BJ (cell line): ENCODE measurements around the gene MED26. TPM values are rescaled to one million over a fixed set of nuclear protein-coding genes. Genes with fewer than 3 reads are reported as not detected.

Experiments
- CTCF ChIA-PET: fragments of 350-600 bp; formaldehyde crosslinking; extraction: SDS; loops from one replicate; lab custom pipeline; 2021; ENCODE audit warnings: antibody characterized with exemption, inconsistent platforms; lab: Yijun Ruan, JAX
- POLR2A ChIA-PET: fragments of 300-600 bp; sonication (Branson Sonifier 250); formaldehyde crosslinking; extraction: SDS; loops from one replicate; lab custom pipeline; 2021; ENCODE audit warnings: antibody characterized with exemption; lab: Charles Lee
- DNase-seq: peaks from one replicate; pipeline ENCODE4 v3.0.0-alpha.2; 2011; ENCODE audit warnings: low read depth
- H3K27me3 ChIP-seq: 2 replicates; pipeline ENCODE4 v1.6.0; 2011; ENCODE audit warnings: low read length; ENCODE audit not compliant: control insufficient read depth, insufficient read depth
- H3K36me3 ChIP-seq: 2 replicates; pipeline ENCODE4 v1.5.1; 2011; ENCODE audit warnings: low read length; ENCODE audit not compliant: control insufficient read depth, insufficient read depth
- H3K4me3 ChIP-seq: 2 replicates; pipeline ENCODE4 v1.5.1; 2011; ENCODE audit warnings: low read depth, mild to moderate bottlenecking, control low read depth, low read length
- polyA plus RNA-seq: library from polyadenylated mRNA; depleted of rRNA; stranded (reverse); fragments of >200 nt; gene quantifications from 2 replicates; pipeline ENCODE4 v1.2.3, GENCODE V29; 2011
- TF ChIP-seq, protein P1 (sequence below): IDR thresholded peaks from 2 replicates; pipeline ENCODE4 v1.5.1; 2011; ENCODE audit warnings: low read depth, mild to moderate bottlenecking, control low read depth, inconsistent platforms, low read length, moderate library complexity; ENCODE audit not compliant: insufficient read depth

The MED26 gene
- polyA plus RNA-seq, 1 experiment: 3.9 TPM

DNA sequence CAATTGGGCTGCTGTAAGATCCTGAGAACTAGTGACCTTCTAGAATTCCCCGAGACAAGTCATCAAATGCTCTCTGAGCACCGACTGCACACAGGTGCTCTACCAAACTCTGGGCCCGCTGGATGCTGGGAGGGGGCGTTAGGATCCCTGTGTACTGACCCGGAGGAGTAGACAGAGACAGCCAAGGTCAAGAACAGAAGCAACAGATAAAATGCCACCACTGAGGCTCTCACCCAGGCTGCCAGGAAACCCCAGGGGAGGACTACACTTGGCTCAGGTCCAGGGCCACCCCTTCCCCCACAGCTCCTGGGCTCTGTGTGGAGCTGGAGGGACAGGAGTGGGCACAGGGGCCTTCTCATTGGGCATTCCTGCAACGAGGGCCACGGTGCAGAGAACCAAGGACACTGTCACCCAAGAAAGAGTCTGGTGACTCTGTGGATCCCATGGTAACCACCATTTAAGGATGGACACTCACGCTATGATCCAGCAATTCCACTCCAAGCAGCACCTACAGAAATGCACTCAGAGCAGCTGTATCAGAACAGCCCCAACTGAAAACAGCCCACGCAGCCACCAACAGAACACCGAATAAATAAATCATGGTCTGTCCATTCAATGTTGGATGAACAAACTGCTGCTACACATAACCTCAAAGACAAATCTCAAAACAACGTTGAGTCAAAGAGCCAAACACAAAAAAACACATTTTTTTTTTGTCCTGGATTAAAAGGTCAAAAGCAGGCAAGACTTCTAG lies 39.0 kb downstream of the MED26 start:
- Histone ChIP-seq H3K27me3 (no peaks in the 10 kb centered on the region), H3K4me3 (no peak overlapping the region), H3K36me3 (0 out of 2 replicates have a peak, but pooled peaks cover 1% of the 10 kb centered on the region)
- no peak for DNase-seq
- POLR2A ChIA-PET: no interaction called here
- TF ChIP-seq, protein P1, sequence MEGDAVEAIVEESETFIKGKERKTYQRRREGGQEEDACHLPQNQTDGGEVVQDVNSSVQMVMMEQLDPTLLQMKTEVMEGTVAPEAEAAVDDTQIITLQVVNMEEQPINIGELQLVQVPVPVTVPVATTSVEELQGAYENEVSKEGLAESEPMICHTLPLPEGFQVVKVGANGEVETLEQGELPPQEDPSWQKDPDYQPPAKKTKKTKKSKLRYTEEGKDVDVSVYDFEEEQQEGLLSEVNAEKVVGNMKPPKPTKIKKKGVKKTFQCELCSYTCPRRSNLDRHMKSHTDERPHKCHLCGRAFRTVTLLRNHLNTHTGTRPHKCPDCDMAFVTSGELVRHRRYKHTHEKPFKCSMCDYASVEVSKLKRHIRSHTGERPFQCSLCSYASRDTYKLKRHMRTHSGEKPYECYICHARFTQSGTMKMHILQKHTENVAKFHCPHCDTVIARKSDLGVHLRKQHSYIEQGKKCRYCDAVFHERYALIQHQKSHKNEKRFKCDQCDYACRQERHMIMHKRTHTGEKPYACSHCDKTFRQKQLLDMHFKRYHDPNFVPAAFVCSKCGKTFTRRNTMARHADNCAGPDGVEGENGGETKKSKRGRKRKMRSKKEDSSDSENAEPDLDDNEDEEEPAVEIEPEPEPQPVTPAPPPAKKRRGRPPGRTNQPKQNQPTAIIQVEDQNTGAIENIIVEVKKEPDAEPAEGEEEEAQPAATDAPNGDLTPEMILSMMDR: no peak
- CTCF ChIA-PET: interaction anchor here (1.3 to 1.5 kb wide), 2 partner anchors 10 to 39 kb away, joined by 4 to 5 read pairs; partner anchors contain the start of gene MED26

DNA sequence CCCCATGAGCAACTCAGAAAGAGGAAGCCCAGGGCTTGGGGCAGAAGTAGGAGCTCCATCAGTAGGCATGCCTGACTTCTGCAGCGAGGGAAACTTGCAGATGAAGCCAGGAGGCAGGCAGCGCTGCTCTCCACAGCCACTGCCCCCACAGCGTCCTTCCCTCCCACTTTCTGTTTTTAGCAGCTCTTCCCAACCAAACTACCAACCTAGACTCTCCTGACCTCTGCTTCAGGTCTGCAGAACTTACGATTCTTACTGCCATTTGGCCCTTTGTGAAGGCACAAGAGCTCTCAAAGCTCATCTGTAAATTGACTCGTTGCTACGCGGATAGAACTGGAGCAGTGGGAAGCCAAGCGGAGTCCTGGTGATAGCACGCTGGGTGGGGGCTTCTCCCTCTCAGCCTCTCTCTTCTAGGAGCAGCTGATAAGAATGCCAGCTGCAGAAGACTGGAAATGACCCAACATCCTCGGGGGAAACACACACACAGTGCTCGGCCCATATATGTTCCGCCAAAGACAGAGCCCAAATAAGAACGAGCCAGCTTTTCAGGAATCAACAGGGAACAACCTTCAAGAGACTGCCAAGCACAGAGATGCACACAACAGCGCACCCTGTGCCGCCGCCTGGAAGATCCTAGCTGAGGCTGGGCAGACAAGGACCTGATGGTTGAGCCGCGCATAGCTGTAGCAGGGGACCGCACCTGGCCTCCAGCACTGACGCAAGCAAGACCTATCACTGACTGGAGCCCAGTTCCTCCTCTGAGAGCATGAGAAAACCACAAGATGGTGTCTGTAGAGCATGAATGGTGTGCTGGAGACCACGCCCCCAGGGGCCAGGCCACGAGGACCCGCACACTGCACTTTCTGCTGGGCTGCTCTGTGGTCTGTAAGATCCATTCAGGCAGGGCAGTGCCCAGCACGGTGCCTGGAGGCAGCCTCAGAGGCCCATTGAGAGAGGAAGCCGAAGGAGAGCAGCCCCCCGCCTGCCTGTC lies 39.9 kb downstream of the MED26 start:
- H3K4me3 ChIP-seq: no peak overlapping the region
- CTCF ChIA-PET: interaction anchor here (1.1 to 1.5 kb wide), 3 partner anchors 10 to 75 kb away, joined by 3 to 5 read pairs (median 3); no protein-coding TSS in a partner anchor
- no peak for DNase-seq

GRCh38 chr19:16586991-16587832 lies 40.8 kb downstream of the MED26 start:
- POLR2A ChIA-PET: interaction anchor here (0.6 kb wide), 1 partner anchor 13 kb away, joined by 4 read pairs; no protein-coding TSS in a partner anchor

More for the DNA sequence above, 39.9 kb downstream of the MED26 start:
- POLR2A ChIA-PET: no interaction called here
- H3K27me3 ChIP-seq: no peaks in the 10 kb centered on the region
- TF ChIP-seq, protein P1: no peak
- H3K36me3 ChIP-seq: no peaks in the 10 kb centered on the region

DNA sequence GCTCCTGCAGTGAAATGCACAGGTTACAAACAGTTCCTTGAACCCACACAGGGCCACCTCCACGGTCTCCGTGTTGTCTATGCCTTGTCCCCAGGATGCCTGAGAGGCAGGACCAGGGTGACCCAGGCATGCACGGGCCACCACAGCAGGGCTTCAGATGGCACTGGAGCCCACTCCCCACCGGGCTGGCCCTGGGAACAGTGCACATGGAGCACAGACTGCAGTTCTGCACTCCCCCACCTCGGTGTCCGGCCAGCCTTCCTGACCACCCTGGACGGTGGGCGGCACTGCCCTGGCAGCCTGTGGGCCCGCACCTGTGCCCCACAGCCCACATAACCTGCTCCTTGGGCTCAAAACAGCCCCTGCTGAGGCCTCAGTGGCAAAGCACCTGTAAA lies 41.5 kb downstream of the MED26 start:
- Histone ChIP-seq H3K36me3 (no peaks in the 10 kb centered on the region; the same call in none of the 2 replicates), H3K4me3 (no peak overlapping the region), H3K27me3 (no peaks in the 10 kb centered on the region)
- ChIA-PET CTCF (no interaction called here), POLR2A (no interaction called here)
- DNase-seq: no peak
- TF ChIP-seq, protein P1: no peak

More at GRCh38 chr19:16586991-16587832, 40.8 kb downstream of the MED26 start:
- TF ChIP-seq, protein P1: no peak
- Histone ChIP-seq H3K27me3 (no peaks in the 10 kb centered on the region), H3K4me3 (no peak overlapping the region), H3K36me3 (no peaks in the 10 kb centered on the region; the same call in 1 of the 2 replicates)
- CTCF ChIA-PET: interaction anchor here (1.1 to 1.5 kb wide), 3 partner anchors 11 to 75 kb away, joined by 3 to 5 read pairs (median 3); no protein-coding TSS in a partner anchor
- no peak for DNase-seq
